ENCODE measurements around the gene CDK16. TPM values are rescaled to one million over a fixed set of nuclear protein-coding genes. Genes with fewer than 3 reads are reported as not detected.

CDK16 gene
- total RNA-seq, 1 donor from 2014 or later: 54.8 TPM

DNA sequence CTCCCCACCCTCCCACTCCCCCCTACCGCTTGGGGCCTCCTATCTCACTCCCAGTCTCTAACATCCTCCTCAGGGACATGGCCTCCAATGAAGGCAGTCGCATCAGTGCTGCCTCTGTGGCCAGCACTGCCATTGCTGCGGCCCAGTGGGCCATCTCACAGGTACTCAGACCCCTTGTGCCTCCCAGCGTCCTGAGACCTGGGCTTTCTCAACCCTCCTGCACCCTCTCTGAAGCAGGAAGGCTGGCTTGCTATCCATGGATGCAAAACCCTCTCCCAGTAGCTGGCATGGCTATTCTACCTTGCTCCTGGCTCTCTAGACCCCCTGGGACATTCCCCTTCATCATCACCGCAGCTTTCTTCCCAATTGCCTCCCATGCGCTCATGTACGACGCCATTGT lies 38.1 kb upstream of the CDK16 start:
- Histone ChIP-seq H3K36me3 (ENCODE audit: control insufficient read depth, insufficient read depth, low read length) (peaks cover 17% of the 10 kb centered on the region), H3K27me3 (ENCODE audit: control insufficient read depth, insufficient read depth, low read length) (no peaks in the 10 kb centered on the region), H3K4me3 (ENCODE audit: low read depth, low read length) (no peak overlapping the region)
- FAIRE-seq (no peak), DNase-seq (ENCODE audit: low read depth) (no peak)
- TF ChIP-seq, protein P1, sequence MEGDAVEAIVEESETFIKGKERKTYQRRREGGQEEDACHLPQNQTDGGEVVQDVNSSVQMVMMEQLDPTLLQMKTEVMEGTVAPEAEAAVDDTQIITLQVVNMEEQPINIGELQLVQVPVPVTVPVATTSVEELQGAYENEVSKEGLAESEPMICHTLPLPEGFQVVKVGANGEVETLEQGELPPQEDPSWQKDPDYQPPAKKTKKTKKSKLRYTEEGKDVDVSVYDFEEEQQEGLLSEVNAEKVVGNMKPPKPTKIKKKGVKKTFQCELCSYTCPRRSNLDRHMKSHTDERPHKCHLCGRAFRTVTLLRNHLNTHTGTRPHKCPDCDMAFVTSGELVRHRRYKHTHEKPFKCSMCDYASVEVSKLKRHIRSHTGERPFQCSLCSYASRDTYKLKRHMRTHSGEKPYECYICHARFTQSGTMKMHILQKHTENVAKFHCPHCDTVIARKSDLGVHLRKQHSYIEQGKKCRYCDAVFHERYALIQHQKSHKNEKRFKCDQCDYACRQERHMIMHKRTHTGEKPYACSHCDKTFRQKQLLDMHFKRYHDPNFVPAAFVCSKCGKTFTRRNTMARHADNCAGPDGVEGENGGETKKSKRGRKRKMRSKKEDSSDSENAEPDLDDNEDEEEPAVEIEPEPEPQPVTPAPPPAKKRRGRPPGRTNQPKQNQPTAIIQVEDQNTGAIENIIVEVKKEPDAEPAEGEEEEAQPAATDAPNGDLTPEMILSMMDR (IDR thresholded peaks at IDR 0.05; ENCODE audit: insufficient read depth, low read length, severe bottlenecking): no peak

DNA sequence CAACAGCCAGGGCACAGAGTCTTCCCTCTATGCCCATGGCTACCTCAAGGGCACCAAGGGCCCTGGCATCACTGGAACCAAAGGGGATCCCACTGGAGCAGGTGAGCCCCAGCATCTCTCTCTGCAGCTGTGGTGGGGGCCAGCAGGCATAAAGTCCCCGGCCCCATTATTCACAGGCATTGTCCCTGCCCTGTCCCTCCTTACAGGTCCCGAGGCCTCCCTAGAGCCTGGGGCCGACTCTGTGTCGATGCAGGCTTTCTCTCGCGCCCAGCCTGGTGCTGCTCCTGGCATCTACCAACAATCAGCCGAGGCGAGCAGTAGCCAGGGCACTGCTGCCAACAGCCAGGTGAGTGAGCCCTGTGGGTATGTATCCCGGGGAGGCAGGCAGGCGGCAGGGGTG lies 37.2 kb upstream of the CDK16 start:
- peaks cover 14% of the 10 kb centered on the region for H3K36me3 ChIP-seq (ENCODE audit: control insufficient read depth, insufficient read depth, low read length)
- H3K27me3 ChIP-seq (ENCODE audit: control insufficient read depth, insufficient read depth, low read length): no peaks in the 10 kb centered on the region
- no peak for FAIRE-seq
- no peak for DNase-seq (ENCODE audit: low read depth)
- TF ChIP-seq, protein P1 (IDR thresholded peaks at IDR 0.05; ENCODE audit: insufficient read depth, low read length, severe bottlenecking): no peak
- H3K4me3 ChIP-seq (ENCODE audit: low read depth, low read length): no peak overlapping the region

DNA sequence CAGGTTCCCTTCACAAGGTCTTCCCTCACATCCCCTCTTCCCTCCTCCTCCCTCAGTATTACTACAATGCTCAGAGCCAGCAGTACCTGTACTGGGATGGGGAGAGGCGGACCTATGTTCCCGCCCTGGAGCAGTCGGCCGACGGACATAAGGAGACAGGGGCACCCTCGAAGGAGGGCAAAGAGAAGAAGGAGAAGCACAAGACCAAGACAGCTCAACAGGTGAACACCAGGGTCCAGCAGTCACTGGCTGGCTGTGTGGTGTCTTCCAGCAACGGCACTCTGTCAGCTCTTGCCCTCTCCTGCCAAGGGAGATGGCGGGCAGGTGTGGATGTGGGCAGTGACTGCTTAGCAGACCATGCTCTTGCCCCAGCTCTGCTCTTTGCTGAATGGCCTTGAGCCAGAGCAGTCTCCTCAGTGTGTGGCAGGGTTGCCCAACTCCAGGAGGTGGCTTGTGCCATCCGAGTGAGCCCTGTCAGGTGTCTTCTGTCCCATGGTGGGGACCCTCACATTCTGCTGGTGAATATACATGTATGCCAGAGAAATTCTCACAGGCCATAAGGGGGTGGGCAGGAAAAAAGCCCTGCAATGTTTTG lies 36.3 kb upstream of the CDK16 start:
- Histone ChIP-seq H3K4me3 (ENCODE audit: low read depth, low read length) (no peak overlapping the region), H3K27me3 (ENCODE audit: control insufficient read depth, insufficient read depth, low read length) (no peaks in the 10 kb centered on the region), H3K36me3 (ENCODE audit: control insufficient read depth, insufficient read depth, low read length) (peaks cover 11% of the 10 kb centered on the region)
- FAIRE-seq (no peak), DNase-seq (ENCODE audit: low read depth) (no peak)
- TF ChIP-seq, protein P1 (IDR thresholded peaks at IDR 0.05; ENCODE audit: insufficient read depth, low read length, severe bottlenecking): no peak

DNA sequence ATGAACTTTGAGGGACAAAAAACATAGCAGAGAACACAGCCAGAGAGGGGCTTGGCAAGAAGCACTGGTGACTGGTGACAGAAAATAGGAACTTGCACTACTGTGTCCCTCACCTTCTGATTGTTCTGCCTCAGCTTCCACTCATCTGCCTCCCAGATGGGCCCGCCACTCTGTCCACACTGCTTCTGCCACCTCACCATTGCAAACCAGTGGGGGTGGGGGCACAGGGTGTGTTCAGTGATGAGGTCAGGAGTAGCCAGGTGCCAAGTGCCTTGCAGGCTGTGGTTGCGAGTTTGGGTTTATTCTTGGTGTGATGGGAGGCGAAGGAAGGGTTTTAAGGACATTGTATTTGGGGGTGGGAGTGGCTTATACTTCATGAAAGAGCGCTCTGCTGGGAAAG lies 34.0 kb upstream of the CDK16 start:
- TF ChIP-seq, protein P1 (IDR thresholded peaks at IDR 0.05; ENCODE audit: insufficient read depth, low read length, severe bottlenecking): no peak
- FAIRE-seq (no peak), DNase-seq (ENCODE audit: low read depth) (no peak)
- Histone ChIP-seq H3K36me3 (ENCODE audit: control insufficient read depth, insufficient read depth, low read length) (peaks cover 11% of the 10 kb centered on the region), H3K4me3 (ENCODE audit: low read depth, low read length) (no peak overlapping the region), H3K27me3 (ENCODE audit: control insufficient read depth, insufficient read depth, low read length) (no peaks in the 10 kb centered on the region)

DNA sequence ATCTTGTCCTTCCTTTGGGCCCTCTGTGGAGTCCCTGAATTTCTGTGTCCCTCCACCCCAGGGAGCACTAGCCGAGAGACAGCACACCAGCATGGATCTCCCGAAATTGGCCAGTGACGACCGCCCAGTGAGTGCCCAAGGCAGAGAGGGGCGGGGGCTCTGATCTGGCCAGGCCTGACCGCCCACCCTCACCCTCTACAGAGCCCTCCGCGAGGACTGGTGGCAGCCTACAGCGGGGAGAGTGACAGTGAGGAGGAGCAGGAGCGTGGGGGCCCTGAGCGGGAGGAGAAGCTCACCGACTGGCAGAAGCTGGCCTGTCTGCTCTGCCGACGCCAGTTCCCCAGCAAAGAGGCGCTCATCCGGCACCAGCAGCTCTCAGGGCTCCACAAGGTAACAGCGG lies 33.2 kb upstream of the CDK16 start:
- FAIRE-seq (no peak), DNase-seq (ENCODE audit: low read depth) (no peak)
- H3K36me3 ChIP-seq (ENCODE audit: control insufficient read depth, insufficient read depth, low read length): peaks cover 11% of the 10 kb centered on the region
- no peak overlapping the region for H3K4me3 ChIP-seq (ENCODE audit: low read depth, low read length)
- TF ChIP-seq, protein P1 (IDR thresholded peaks at IDR 0.05; ENCODE audit: insufficient read depth, low read length, severe bottlenecking): no peak
- no peaks in the 10 kb centered on the region for H3K27me3 ChIP-seq (ENCODE audit: control insufficient read depth, insufficient read depth, low read length)

DNA sequence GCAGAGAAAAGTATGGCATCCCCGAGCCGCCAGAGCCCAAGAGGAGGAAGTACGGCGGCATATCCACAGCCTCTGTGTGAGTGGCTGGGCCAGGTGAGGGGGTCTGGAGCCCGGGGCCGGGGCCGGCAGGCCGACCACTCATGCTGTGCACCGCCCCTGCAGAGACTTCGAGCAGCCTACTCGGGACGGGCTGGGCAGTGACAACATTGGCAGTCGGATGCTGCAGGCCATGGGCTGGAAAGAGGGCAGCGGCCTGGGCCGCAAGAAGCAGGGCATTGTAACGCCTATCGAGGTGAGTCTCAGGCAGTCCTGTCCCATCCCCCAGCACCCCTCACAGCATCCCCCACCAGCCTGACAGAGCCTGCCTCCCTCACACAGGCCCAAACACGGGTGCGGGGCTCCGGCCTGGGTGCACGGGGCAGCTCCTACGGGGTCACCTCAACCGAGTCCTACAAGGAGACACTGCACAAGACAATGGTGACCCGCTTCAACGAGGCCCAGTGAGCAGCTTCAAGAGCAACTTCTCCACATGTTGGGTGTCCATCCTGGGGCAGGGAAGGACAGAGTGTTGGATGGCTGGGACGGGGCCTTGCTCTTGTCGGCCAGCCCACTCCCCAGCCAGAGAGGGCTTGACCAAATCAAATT lies 32.3 kb upstream of the CDK16 start:
- DNase-seq (ENCODE audit: low read depth) (no peak), FAIRE-seq (no peak)
- TF ChIP-seq, protein P1 (IDR thresholded peaks at IDR 0.05; ENCODE audit: insufficient read depth, low read length, severe bottlenecking): no peak
- H3K27me3 ChIP-seq (ENCODE audit: control insufficient read depth, insufficient read depth, low read length): no peaks in the 10 kb centered on the region
- H3K36me3 ChIP-seq (ENCODE audit: control insufficient read depth, insufficient read depth, low read length): peaks cover 5% of the 10 kb centered on the region
- no peak overlapping the region for H3K4me3 ChIP-seq (ENCODE audit: low read depth, low read length)

Measured in bronchial epithelial cell (primary cell).